RCC 7860 (cell line): ENCODE data around the gene ZNF3.
A peak's percentile ranks its signal among the peaks of the same experiment; 100 is the strongest.

Experiments
- DNase-seq: peaks from one replicate; pipeline ENCODE4 v3.0.0-alpha.2; 2015; ENCODE audit warnings: low spot score
- FAIRE-seq: peaks from 2 replicates; lab custom pipeline; 2012; peaks lifted over from hg19 to GRCh38; lab: Jason Lieb, UNC

The ZNF3 gene

DNA sequence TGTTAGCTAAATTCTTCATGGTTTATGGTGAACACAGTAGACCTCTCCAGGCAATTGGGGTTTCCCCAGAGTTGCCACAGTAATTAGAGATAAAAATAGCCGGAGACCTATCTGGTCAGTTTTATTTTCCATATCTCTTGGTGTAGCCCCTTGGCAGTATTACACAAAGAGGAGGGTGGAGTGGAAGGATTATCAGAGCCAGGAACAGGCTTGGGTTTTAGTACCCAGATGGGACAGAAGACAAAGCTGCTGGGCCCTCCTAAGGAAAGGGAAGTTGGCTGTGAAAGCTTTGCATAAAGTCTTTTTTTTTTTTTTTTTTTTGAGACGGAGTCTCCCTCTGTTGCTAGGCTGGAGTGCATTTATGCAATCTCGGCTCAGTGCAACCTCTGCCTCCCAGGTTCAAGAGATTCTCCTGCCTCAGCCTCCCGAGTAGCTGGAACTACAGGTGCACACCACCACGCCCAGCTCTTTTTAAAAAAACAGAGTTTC, 22.2 kb downstream of the ZNF3 start:
- FAIRE-seq: no peak
- DNase-seq: no peak

DNA sequence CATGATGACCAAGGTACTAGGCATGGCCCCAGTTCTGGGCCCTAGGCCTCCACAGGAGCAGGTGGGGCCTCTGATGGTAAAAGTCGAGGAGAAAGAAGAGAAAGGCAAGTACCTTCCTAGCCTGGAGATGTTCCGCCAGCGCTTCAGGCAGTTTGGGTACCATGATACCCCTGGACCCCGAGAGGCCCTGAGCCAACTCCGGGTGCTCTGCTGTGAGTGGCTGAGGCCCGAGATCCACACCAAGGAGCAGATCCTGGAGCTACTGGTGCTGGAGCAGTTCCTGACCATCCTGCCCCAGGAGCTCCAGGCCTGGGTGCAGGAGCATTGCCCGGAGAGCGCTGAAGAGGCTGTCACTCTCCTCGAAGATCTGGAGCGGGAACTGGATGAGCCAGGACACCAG, 24.5 kb downstream of the ZNF3 start:
- DNase-seq (no peak), FAIRE-seq (no peak)

DNA sequence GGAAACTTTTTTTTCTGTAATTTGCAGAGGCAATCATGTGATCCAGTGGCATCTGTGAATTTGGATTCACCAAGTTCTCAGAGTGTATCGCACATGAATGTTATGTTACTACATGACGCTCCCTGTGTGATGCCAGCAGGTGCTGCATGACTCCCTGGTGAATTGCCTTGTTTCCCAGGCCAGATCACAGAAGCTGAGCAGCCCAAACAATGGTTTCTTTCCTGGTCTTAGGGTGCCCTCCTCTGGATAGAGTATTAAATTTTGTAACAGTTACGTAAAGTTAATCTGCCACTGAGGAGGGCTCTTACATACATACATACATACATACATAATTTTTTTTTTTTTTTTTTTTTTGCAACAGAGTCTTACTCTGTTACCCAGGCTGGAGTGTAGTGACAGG, 28.3 kb downstream of the ZNF3 start:
- FAIRE-seq (no peak), DNase-seq (peak; percentile 60)

DNA sequence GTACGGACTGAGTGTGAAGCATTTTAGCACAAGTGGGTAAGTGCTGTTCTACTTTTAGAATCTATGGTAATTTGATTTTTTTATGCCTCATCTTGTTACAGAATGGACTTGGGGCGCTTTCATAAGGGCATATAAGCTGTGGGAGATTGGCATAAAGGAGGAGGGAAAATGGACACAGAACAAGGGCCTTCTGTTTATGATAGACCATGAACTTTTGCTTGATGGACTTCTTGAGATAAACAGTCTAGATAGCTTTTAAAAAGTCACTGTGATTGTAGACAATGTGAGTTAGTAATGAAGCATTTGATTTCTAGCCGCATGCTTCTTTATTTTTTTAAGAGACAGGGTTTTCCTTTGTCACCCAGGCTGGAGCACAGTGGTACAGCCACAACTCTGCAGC, 29.9 kb downstream of the ZNF3 start:
- FAIRE-seq: no peak
- no peak for DNase-seq

DNA sequence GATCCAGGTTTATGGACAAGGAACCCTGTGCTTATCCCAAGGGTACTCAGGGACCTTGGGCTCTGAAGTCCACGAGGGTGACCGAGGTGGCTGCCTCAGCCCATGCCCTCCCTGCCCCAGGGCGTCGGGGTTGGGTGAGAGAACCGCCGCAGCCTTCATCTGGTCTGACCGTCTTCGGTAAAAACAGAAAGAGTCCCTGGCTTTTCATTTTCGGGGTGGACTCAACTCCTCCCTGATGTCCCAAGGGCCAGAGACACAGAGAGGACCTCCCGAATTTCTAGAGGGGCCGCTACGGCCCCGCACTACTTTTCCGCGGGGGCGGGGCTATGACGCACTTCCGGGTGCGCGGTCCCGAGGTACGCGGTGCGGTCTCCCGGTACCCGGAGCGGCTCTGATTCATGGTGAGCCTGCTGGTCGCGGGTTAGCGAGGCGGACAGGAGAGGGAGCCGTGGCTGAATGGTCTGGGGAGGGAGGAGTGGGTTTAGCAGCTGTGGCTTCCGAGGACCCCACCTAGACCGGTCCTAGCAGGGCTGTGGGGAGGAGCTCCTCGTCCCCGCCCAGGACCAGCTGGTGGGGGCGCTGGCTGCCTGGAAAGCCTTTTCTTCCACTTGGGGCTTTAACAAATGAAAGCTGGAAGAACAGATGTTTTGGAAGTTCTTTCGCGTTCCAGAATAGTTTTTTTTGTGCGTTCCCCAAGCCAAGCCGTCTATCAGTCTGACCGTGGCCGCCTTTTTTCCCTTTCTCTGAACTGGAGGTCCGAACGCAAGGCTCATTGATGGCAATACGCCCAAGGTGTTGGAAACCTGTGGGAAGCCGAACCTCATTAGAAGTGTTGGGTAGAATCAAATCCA, 31.9 kb downstream of the ZNF3 start, which contains the start of gene ZSCAN21:
ZSCAN21 (plus strand) TSS at position 334 of the 851 bp plus-strand sequence. CDS start 7,233 bp downstream, outside the sequence.
- no peak for FAIRE-seq

DNA sequence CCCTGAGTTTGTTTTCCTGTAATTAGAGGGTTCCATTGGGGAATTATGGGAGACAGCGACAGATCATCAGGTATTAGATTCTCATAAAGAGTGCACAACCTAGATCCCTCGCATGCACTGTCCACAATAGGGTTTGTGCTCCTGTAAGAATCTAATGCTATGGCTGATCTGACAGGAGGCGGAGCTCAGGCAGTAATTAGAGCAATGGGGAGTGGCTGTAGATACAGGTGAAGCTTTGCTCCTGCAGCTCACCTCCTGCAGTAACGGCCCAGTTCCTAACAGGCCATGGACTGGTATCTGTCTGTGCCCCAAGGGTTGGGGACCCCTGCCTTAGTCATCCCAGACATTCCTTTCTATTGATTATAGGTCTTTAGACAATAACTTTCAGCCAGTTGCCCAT, 32.8 kb downstream of the ZNF3 start:
- FAIRE-seq (no peak), DNase-seq (no peak)

More for the DNA sequence above, 31.9 kb downstream of the ZNF3 start, which contains the start of gene ZSCAN21:
- peak; percentile 64 for DNase-seq

DNA sequence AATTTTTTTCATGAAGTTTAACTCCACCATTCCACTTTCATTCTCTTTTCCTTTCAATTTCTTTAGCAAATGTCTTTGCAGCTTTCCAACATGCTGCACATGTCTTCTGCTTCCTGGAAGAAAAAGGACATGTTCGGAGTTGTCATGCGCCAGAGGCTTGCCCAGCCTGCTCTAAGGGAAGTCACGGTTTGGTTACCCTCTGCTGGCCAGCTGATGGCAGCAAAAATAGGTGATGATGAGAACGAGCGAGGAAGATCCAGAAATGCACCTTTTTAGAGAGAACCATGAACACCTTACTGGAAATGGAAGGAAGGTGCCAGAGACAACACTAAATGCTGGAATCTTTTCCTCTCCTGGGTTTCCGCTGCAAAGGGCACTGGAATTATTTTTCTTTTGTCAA, 36.8 kb downstream of the ZNF3 start:
- DNase-seq (no peak), FAIRE-seq (no peak)

DNA sequence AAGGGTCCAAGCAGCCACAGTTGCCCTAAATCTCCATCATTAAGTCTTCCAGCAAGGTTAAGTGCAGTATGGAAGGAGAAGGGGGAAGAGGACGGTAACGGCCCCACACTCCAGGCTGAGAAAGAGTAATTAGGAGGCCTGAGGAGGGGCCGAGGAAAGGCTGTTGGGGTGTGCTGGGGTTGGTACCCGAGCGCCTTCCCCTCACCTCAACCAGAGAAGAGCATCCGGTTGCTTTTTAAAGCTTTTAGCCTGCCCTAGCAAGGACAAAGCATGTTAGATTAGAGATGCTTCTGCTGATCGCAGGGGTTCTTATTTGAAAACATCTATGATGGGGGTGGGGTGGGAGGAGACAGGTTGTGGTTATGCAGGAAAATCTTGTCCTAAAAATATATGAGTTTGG, 40.9 kb downstream of the ZNF3 start:
- DNase-seq: no peak
- no peak for FAIRE-seq

DNA sequence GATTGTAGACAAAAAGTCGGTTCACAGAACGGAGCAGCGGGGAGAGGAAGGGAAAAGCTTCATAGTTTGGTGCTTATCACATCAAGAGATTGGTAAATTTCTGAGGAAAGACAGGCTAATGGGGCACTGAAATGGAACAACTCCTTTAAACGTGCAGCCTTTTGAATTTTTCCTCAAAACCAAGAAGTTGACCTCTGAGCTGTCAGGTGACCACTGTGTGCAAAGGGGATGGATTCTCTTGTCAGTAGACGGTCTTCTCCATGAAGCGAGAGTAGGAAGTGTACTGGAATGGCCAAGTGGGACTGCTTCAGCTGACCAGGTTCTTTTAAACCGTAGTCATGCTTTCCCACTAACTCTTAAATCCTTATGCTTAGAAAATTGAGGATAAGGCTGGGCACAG, 43.2 kb downstream of the ZNF3 start:
- no peak for FAIRE-seq

DNA sequence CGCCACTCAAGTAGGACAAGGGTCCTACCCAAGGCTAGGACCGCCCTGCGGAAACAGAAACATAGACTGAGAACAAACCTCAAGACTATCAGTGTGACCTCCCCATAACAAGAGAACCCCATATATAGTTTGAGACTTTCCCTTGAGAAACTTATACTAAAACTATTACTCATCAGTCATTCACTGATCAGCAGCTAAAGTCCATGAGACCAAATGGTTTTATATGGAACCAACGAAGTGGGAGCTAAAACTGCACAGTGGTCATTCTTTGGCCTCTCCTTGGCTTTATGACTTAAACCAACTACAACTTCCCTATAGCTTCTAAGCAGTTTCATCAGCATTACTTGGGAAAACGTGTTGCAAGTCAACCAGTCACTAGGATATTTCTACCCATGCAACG, 45.6 kb downstream of the ZNF3 start:
- FAIRE-seq (no peak), DNase-seq (no peak)

More for the DNA sequence above, 43.2 kb downstream of the ZNF3 start:
- DNase-seq: no peak

DNA sequence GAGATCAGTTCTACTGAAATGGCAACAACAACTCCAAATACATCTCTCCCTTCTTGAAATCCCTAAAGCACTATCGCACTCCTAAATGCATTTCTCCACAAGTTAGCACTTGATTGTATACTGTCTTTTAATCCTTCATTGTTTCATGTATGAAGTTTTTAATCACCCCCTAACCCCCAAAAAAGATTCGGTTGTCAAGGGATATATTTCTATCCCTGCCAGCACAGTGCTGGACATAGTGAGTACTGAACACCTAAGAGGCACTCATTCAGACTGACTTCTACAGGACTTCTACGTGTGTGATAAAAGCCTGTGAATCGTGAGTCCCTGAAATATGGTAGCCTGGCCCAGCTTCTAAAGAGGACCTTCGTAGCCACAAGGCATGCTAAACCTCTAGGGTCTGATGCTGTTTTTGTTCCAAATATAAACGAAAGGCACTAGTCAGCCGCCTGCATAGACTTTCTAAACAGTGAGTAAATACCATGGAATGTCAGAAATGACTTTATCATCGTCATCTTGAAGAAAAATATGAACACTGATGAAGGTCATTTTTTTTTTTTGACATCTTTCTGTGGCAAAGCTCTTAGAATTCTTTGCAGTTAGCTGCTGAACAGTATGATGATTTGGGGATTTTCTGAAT, 46.5 kb downstream of the ZNF3 start:
- DNase-seq (peak; percentile 22), FAIRE-seq (no peak)

DNA sequence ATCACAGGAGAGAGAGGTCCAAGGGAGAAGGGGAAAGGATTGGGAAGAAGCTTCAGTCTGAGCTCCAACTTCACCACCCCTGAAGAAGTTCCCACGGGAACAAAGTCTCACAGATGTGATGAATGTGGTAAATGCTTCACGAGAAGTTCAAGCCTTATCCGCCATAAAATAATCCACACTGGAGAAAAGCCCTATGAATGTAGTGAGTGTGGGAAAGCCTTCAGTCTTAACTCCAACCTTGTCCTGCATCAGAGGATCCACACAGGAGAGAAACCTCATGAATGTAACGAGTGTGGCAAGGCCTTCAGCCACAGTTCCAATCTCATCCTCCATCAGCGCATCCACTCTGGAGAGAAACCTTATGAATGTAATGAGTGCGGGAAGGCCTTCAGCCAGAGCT, 48.0 kb downstream of the ZNF3 start:
- no peak for DNase-seq
- FAIRE-seq: no peak

DNA sequence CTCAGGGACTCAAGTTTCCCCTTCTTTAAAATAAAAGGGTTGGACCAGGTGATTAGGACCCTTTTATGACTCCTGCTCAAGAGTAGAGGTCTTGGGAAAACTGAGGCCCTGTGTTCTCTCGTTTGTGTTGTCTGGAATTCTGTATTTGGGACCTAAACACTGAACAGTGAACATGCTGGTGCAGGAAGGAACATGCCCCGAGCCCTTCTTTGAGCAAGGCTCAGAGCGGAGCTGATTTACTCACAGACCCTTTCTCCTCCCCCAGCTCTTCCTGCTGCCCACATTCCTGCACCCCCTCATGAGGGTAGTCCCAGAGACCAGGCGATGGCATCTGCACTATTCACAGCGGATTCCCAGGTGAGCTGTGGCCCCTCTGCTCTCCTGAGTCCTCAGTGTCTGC, 51.9 kb downstream of the ZNF3 start:
- FAIRE-seq (no peak), DNase-seq (no peak)

DNA sequence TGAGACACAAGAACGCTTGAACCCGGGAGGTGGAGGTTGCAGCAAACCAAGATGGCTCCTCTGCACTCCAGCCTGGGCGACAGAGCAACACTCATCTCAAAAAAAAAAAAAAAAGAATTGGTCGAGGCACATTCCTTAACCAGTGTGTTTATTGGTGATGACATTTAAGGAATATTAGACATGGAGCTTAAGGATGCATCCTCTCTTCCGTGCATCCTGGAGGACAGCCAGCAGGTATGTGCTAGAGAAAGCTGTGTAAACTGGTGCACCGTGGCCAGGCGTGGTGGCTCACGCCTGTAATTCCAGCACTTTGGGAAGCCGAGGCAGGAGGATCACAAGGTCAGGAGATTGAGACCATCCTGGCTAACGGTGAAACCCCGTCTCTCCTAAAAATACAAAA, 54.3 kb downstream of the ZNF3 start:
- no peak for DNase-seq
- FAIRE-seq: no peak

DNA sequence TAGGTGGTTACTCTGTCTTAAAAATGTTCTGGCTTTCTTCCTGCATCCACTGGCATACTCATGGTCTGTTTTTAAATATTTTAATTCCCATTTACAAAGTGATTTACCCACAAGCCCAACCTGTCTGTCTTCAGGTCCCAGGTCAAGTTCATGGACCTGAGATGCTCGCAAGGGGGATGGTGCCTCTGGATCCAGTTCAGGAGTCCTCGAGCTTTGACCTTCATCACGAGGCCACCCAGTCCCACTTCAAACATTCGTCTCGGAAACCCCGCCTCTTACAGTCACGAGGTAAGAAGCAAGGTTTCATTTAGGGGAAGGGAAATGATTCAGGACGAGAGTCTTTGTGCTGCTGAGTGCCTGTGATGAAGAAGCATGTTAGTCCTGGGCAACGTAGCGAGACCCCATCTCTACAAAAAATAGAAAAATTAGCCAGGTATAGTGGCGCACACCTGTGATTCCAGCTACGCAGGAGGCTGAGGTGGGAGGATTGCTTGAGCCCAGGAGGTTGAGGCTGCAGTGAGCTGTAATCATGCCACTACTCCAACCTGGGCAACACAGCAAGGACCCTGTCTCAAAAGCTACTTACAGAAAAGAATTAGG, 57.4 kb downstream of the ZNF3 start:
- FAIRE-seq (no peak), DNase-seq (no peak)

DNA sequence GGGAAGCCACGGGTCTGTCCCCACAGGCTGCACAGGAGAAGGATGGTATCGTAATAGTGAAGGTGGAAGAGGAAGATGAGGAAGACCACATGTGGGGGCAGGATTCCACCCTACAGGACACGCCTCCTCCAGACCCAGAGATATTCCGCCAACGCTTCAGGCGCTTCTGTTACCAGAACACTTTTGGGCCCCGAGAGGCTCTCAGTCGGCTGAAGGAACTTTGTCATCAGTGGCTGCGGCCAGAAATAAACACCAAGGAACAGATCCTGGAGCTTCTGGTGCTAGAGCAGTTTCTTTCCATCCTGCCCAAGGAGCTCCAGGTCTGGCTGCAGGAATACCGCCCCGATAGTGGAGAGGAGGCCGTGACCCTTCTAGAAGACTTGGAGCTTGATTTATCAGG, 58.0 kb downstream of the ZNF3 start:
- no peak for FAIRE-seq
- no peak for DNase-seq

DNA sequence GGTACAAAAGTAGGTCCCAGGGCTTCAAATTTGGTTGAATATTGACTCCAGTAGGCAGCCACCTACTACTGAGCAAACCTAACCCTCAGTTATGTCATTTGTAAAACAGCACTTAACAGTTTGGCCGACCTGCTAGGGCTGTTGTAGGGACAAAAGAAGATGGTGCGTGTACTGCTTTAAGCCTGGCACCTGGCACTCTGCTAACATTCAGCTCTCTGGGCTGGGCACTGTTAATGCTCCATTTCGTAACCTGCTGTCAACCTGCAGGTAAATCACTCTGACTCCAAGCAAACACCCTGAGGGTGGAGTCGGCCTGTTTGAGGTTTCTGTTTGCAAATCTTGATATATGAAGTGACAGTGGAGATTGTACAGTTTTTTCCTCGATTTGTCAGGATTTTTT, 58.9 kb downstream of the ZNF3 start:
- no peak for DNase-seq
- FAIRE-seq: no peak

DNA sequence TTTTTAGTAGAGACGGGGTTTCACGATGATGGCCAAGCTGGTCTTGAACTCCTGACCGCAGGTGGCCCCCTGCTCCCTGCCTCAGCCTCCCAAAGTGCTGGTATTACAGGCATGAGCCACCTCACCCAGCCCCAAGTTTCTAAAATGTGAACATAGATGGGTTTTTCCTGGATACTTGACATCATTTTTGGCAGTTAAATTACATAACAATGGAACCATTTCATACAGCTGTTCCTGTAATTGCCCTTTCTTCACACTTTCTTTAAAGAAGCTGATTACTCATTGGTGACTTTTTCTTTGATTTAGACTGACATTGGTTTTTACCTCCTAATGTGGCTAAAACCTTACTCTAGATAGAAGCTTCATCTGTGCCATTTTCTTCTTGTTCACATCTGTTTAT, 60.2 kb downstream of the ZNF3 start:
- FAIRE-seq: no peak
- DNase-seq: no peak
